Suprapubic skin (tissue), 4 donors: ENCODE results near the gene LDLRAD4. TPM values are rescaled to one million over a fixed set of nuclear protein-coding genes. Genes with fewer than 3 reads are reported as not detected.

Experiments used
- DNase-seq, 2 donors: peaks; one replicate each; pipeline ENCODE4 v3.0.0-alpha.2; 2019; ENCODE audit warnings: low spot score in 2 of 2
- H3K27ac ChIP-seq: fragments of 200-600 bp; sonication (generic); one replicate; pipeline ENCODE4 v1.5.1; 2019
- H3K27me3 ChIP-seq: fragments of 200-600 bp; sonication (generic); one replicate; pipeline ENCODE4 v1.5.1; 2019
- H3K36me3 ChIP-seq: fragments of 200-600 bp; sonication (generic); one replicate; pipeline ENCODE4 v1.5.1; 2019
- H3K4me1 ChIP-seq: fragments of 200-600 bp; sonication (generic); one replicate; pipeline ENCODE4 v1.5.1; 2019
- H3K4me3 ChIP-seq: fragments of 200-600 bp; sonication (generic); one replicate; pipeline ENCODE4 v1.5.1; 2019; ENCODE audit warnings: mild to moderate bottlenecking
- H3K9me3 ChIP-seq: fragments of 200-600 bp; sonication (generic); one replicate; pipeline ENCODE4 v1.5.1; 2019
- EP300 ChIP-seq: sonication (generic); formaldehyde crosslinking; IDR thresholded peaks from one replicate; pipeline ENCODE4 v1.6.1; 2017; ENCODE audit warnings: antibody characterized with exemption
- POLR2A ChIP-seq, 2 donors: fragments of 450-650 bp; IDR thresholded peaks; one replicate each; pipeline ENCODE4 v1.6.1; 2017; ENCODE audit warnings: antibody characterized with exemption in 2 of 2, mild to moderate bottlenecking in 2 of 2, moderate library complexity in 2 of 2
- POLR2AphosphoS5 ChIP-seq, 3 donors: sonication (generic); formaldehyde crosslinking; IDR thresholded peaks; one replicate each; pipeline ENCODE4 v1.6.1; 2017; ENCODE audit warnings: antibody characterized with exemption in 3 of 3
- WGBS: methylation state at CpG from one replicate; pipeline ENCODE4 v1.1.5; 2018; 5-methylcytosine and 5-hydroxymethylcytosine counted together
- total RNA-seq, 4 donors: library from RNA; depleted of rRNA; stranded (reverse); fragments of >200 nt; gene quantifications; one replicate each; pipeline ENCODE4 v1.1.0, GENCODE V29; 2016
- TF ChIP-seq, protein P1 (sequence below), 2 donors: fragments of 200-600 bp in 1 of 2; fragments of 450-650 bp in 1 of 2; sonication (generic) in 1 of 2; IDR thresholded peaks; one replicate each; pipeline ENCODE4 v1.5.1; 2016 to 2019; ENCODE audit warnings: antibody characterized with exemption in 2 of 2, mild to moderate bottlenecking in 1 of 2, moderate library complexity in 1 of 2

Gene LDLRAD4
- total RNA-seq, 4 donors from 2014 or later, result 10.1 to 31.6 (median 15.1) TPM

DNA sequence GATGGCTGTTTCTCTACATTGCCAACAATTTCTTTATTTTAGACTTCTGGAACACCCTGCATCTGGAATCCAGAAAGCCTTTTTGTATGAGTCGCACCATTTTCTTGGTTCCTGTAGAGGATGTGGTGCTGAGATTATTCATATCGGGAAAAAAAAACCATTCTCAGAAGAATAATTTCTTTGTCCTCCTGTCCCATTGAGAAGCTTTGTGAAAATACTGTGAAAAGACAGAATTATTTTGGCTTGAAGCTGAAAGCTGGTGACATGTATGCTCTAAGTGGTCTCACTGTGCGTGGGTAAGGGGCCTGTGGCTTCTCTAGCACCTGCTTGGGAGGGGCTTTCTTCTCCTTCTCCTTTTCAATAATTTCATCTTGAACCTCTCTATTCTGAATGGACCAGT is 369.4 kb downstream of the LDLRAD4 start:
- 66% methylated on average over 3 of the region's 3 CpGs for WGBS
- H3K27ac ChIP-seq, result no peak overlapping the region
- TF ChIP-seq, protein P1, sequence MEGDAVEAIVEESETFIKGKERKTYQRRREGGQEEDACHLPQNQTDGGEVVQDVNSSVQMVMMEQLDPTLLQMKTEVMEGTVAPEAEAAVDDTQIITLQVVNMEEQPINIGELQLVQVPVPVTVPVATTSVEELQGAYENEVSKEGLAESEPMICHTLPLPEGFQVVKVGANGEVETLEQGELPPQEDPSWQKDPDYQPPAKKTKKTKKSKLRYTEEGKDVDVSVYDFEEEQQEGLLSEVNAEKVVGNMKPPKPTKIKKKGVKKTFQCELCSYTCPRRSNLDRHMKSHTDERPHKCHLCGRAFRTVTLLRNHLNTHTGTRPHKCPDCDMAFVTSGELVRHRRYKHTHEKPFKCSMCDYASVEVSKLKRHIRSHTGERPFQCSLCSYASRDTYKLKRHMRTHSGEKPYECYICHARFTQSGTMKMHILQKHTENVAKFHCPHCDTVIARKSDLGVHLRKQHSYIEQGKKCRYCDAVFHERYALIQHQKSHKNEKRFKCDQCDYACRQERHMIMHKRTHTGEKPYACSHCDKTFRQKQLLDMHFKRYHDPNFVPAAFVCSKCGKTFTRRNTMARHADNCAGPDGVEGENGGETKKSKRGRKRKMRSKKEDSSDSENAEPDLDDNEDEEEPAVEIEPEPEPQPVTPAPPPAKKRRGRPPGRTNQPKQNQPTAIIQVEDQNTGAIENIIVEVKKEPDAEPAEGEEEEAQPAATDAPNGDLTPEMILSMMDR (IDR thresholded peaks at IDR 0.05), result no peak
- TF ChIP-seq POLR2A (IDR thresholded peaks at IDR 0.05) (no peak), POLR2AphosphoS5 (IDR thresholded peaks at IDR 0.05) (no peak), EP300 (no peak)

DNA sequence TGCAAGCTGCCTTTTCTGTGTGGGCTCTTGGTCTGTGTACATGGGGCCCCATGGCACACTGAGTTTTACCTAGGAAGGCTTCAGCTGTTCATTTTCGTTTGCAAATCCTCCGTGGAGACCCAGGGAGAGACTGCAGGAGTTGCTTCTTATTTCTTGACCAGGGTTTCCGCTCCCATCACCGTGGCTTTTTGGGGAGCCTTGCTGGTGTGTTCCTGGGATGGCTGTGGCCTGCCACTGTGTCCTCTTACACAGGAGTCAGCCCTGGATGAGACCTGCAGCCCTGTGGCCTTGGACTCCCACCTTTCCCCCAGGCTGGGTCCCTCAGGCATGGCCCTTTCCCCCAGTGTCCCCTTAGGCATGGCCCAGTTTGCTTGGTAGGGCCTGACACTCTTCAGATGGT is 370.8 kb downstream of the LDLRAD4 start:
- H3K4me1 ChIP-seq, result peaks cover 2% of the 10 kb centered on the region
- no peaks in the 10 kb centered on the region for H3K27me3 ChIP-seq
- 84% methylated on average over 4 of the region's 4 CpGs for WGBS
- no peak for DNase-seq
- no peaks in the 10 kb centered on the region for H3K9me3 ChIP-seq
- H3K4me3 ChIP-seq, result no peak overlapping the region
- no peak overlapping the region for H3K27ac ChIP-seq
- H3K36me3 ChIP-seq, result no peaks in the 10 kb centered on the region
- TF ChIP-seq, protein P1 (IDR thresholded peaks at IDR 0.05), result no peak
- TF ChIP-seq POLR2AphosphoS5 (IDR thresholded peaks at IDR 0.05) (no peak), EP300 (no peak), POLR2A (IDR thresholded peaks at IDR 0.05) (no peak)

More for the DNA sequence above, 369.4 kb downstream of the LDLRAD4 start:
- DNase-seq, result no peak
- Histone ChIP-seq H3K9me3 (no peaks in the 10 kb centered on the region), H3K4me1 (peaks cover 2% of the 10 kb centered on the region), H3K27me3 (no peaks in the 10 kb centered on the region), H3K4me3 (no peak overlapping the region), H3K36me3 (no peaks in the 10 kb centered on the region)

DNA sequence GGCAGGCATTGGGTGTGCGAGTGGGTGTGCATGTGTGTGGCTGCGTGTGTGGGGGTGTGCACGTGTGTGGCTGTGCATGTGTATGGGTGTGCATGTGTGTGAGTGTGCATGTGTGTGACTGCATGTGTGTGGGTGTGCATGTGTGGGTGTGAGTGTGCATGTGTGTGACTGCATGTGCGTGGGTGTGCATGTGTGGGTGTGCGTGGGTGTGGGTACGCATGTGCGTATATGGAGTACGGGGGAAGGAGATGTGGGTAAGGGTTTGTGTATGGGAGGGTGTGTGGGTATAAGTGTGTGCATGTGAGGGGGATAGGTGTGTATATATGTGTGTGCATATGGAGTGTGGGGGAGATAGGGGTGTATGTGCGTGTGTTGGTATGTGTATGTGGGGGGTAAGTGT is 371.4 kb downstream of the LDLRAD4 start:
- H3K27ac ChIP-seq, result no peak overlapping the region
- no peaks in the 10 kb centered on the region for H3K9me3 ChIP-seq
- DNase-seq, result no peak
- no peaks in the 10 kb centered on the region for H3K27me3 ChIP-seq
- H3K36me3 ChIP-seq, result no peaks in the 10 kb centered on the region
- WGBS, result 84% methylated on average over 9 of the region's 9 CpGs
- no peak for TF ChIP-seq EP300
- no peak for TF ChIP-seq POLR2A (IDR thresholded peaks at IDR 0.05)
- TF ChIP-seq POLR2AphosphoS5 (IDR thresholded peaks at IDR 0.05), result no peak
- TF ChIP-seq, protein P1 (IDR thresholded peaks at IDR 0.05), result no peak
- peaks cover 2% of the 10 kb centered on the region for H3K4me1 ChIP-seq
- no peak overlapping the region for H3K4me3 ChIP-seq

DNA sequence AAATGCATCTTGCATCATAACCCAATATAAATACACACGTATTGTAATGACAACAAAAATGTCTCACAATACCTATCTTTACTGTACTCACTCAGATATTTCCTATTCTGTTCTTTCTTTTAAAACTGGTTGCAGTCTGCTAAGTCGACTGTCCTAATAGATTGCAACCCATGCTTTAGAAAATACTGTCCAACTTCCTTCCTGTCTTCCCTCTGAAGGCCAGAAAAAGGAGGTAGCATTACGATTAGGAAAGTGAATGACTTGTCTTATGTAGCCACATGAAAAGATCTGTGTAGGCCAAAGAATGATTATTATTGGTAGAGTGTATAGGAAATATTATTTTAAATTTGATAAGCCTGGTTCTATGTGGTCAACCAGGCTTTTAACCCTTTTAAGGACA is 373.7 kb downstream of the LDLRAD4 start:
- Histone ChIP-seq H3K4me1 (no peaks in the 10 kb centered on the region), H3K9me3 (peaks cover 12% of the 10 kb centered on the region), H3K4me3 (no peak overlapping the region), H3K27ac (no peak overlapping the region), H3K36me3 (no peaks in the 10 kb centered on the region), H3K27me3 (no peaks in the 10 kb centered on the region)
- TF ChIP-seq EP300, result no peak
- TF ChIP-seq POLR2AphosphoS5 (IDR thresholded peaks at IDR 0.05), result no peak
- TF ChIP-seq, protein P1 (IDR thresholded peaks at IDR 0.05), result no peak
- no peak for TF ChIP-seq POLR2A (IDR thresholded peaks at IDR 0.05)
- DNase-seq, result no peak
- 66% methylated on average over 3 of the region's 3 CpGs for WGBS

DNA sequence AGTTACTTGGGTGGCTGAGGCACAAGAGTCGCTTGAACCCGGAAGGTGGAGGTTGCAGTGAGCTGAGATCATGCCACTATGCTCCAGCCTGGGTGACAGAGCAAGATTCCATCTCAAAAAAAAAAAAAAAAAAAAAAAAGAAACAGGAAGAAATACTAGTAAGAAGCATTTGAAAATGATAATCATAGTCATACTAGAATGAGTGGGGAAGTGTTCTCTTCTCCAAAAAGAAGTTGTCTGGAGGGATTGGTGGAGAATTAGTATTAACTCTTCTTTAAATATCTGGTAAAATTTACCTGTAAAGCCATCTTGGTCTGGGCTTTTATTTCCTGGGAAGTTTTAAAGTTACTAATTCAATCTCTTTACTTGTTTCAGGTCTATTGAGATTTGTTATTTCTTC is 376.0 kb downstream of the LDLRAD4 start:
- 67% methylated on average over 2 of the region's 2 CpGs for WGBS

More for the DNA sequence above, 376.0 kb downstream of the LDLRAD4 start:
- peaks cover 32% of the 10 kb centered on the region for H3K9me3 ChIP-seq
- H3K27ac ChIP-seq, result no peak overlapping the region
- no peaks in the 10 kb centered on the region for H3K27me3 ChIP-seq
- DNase-seq, result no peak
- H3K4me3 ChIP-seq, result no peak overlapping the region
- TF ChIP-seq, protein P1 (IDR thresholded peaks at IDR 0.05), result no peak
- TF ChIP-seq POLR2A (IDR thresholded peaks at IDR 0.05), result no peak
- TF ChIP-seq POLR2AphosphoS5 (IDR thresholded peaks at IDR 0.05), result no peak
- no peak for TF ChIP-seq EP300
- H3K36me3 ChIP-seq, result no peaks in the 10 kb centered on the region
- no peaks in the 10 kb centered on the region for H3K4me1 ChIP-seq
